Endothelial cell of umbilical vein (primary cell): ENCODE data around the gene ADRM1. TPM values are rescaled to one million over a fixed set of nuclear protein-coding genes. Genes with fewer than 3 reads are reported as not detected.

Source experiments
- BruUV-seq: library from RNA; stranded (reverse); fragments of 400-500 nt; replicated peaks from 2 replicates; lab custom pipeline; 2021; lab: Mats Ljungman, UMichigan
- CTCF ChIA-PET: fragments of 300-600, 350-600 bp; sonication (Branson Sonifier 250); formaldehyde crosslinking; loops from one replicate; lab custom pipeline; 2021; ENCODE audit warnings: antibody characterized with exemption, inconsistent platforms; lab: Charles Lee
- POLR2A ChIA-PET: fragments of 300-600, 350-600 bp; sonication (Branson Sonifier 250); formaldehyde crosslinking; loops from one replicate; lab custom pipeline; 2021; ENCODE audit warnings: antibody characterized with exemption, inconsistent platforms; lab: Charles Lee
- DNase-seq: peaks from one replicate; pipeline ENCODE4 v3.0.0-alpha.2; 2011; ENCODE audit warnings: low read depth, low spot score
- FAIRE-seq: peaks from 2 replicates; lab custom pipeline; 2011; peaks lifted over from hg19 to GRCh38; lab: Jason Lieb, UNC
- H2AFZ ChIP-seq: 2 replicates; pipeline ENCODE4 v1.6.0; 2012; ENCODE audit warnings: low read depth, low read length, control low read depth, inconsistent platforms
- H3K27ac ChIP-seq: 2 replicates; pipeline ENCODE4 v1.5.1; 2011; ENCODE audit warnings: low read depth, mild to moderate bottlenecking, control low read depth, low read length, moderate library complexity; ENCODE audit not compliant: insufficient read depth
- H3K27me3 ChIP-seq, 2 experiments: 2 replicates each; pipeline versions ENCODE4 v1.6.0 to v1.6.1; 2011; ENCODE audit warnings: low read length in 2 of 2, mixed read lengths in 1 of 2; ENCODE audit not compliant: control insufficient read depth in 2 of 2, insufficient read depth in 2 of 2
- H3K36me3 ChIP-seq, 2 experiments: 2 replicates in 1 of 2; 3 replicates in 1 of 2; pipeline ENCODE4 v1.5.1; 2011; ENCODE audit warnings: low read length in 2 of 2, mild to moderate bottlenecking in 1 of 2, moderate library complexity in 1 of 2; ENCODE audit not compliant: control insufficient read depth in 2 of 2, insufficient read depth in 2 of 2; ENCODE audit errors: extremely low read depth in 1 of 2
- H3K4me1 ChIP-seq: 3 replicates; pipeline ENCODE4 v1.5.1; 2011; ENCODE audit warnings: mild to moderate bottlenecking, low read length; ENCODE audit not compliant: control insufficient read depth, insufficient read depth; ENCODE audit errors: extremely low read depth
- H3K4me2 ChIP-seq: 2 replicates; pipeline ENCODE4 v1.6.1; 2011; ENCODE audit warnings: low read length, control low read depth, mixed read lengths; ENCODE audit not compliant: insufficient read depth
- H3K4me3 ChIP-seq, 3 experiments: fragments of 200-600 bp in 1 of 3; sonication (generic), shearing (Covaris generic) in 1 of 3; replicated peaks in 1 of 3; 2 replicates each; pipeline ENCODE4 v1.5.1; 2011 to 2016; ENCODE audit warnings: control low read depth in 3 of 3, low read length in 3 of 3, mild to moderate bottlenecking in 2 of 3, inconsistent platforms in 1 of 3, low read depth in 1 of 3, moderate library complexity in 1 of 3; ENCODE audit not compliant: insufficient read depth in 1 of 3
- H3K79me2 ChIP-seq: 2 replicates; pipeline ENCODE4 v1.6.0; 2012; ENCODE audit warnings: low read length, inconsistent platforms; ENCODE audit not compliant: control insufficient read depth, insufficient read depth
- H3K9ac ChIP-seq: replicated peaks from 2 replicates; pipeline ENCODE3; 2011; ENCODE audit warnings: low read length, control low read depth; ENCODE audit not compliant: insufficient read depth; ENCODE audit errors: extremely low read depth
- H3K9me1 ChIP-seq: replicated peaks from 3 replicates; pipeline ENCODE4 v1.6.0; 2011; ENCODE audit warnings: mild to moderate bottlenecking, low read length; ENCODE audit not compliant: control insufficient read depth, insufficient read depth; ENCODE audit errors: extremely low read depth
- H3K9me3 ChIP-seq: replicated peaks from 2 replicates; pipeline ENCODE4 v1.5.1; 2012; ENCODE audit warnings: low read length, inconsistent platforms; ENCODE audit not compliant: control insufficient read depth, insufficient read depth
- H4K20me1 ChIP-seq: replicated peaks from 2 replicates; pipeline ENCODE3; 2011; ENCODE audit warnings: mild to moderate bottlenecking, low read length; ENCODE audit not compliant: control insufficient read depth, insufficient read depth; ENCODE audit errors: extremely low read depth
- CTCF ChIP-seq, 2 donors: IDR thresholded peaks; 1 replicate in 1 of 2; 2 replicates in 1 of 2; pipeline ENCODE4 v1.5.1; 2011; ENCODE audit warnings: low read length in 2 of 2, mild to moderate bottlenecking in 2 of 2, moderate library complexity in 2 of 2, control low read depth in 1 of 2, inconsistent platforms in 1 of 2, low read depth in 1 of 2; ENCODE audit not compliant: insufficient read depth in 1 of 2; ENCODE audit errors: extremely low read depth in 1 of 2
- EZH2 ChIP-seq: IDR thresholded peaks from 2 replicates; pipeline ENCODE4 v1.6.1; 2012; ENCODE audit warnings: borderline replicate concordance, low read depth, mild to moderate bottlenecking, moderate library complexity, low read length, inconsistent platforms; ENCODE audit not compliant: severe bottlenecking
- FOS ChIP-seq: IDR thresholded peaks from 2 replicates; pipeline ENCODE4 v1.6.1; 2011; ENCODE audit warnings: mild to moderate bottlenecking, low read length, moderate library complexity, borderline replicate concordance; ENCODE audit not compliant: insufficient read depth
- GATA2 ChIP-seq: IDR thresholded peaks from 2 replicates; pipeline ENCODE4 v1.7.0; 2011; ENCODE audit warnings: low read depth, mild to moderate bottlenecking, moderate library complexity, mixed read lengths, low read length; ENCODE audit not compliant: insufficient read length, insufficient read depth
- JUN ChIP-seq: IDR thresholded peaks from 2 replicates; pipeline ENCODE4 v1.6.1; 2011; ENCODE audit warnings: borderline replicate concordance, low read depth; ENCODE audit not compliant: insufficient read length, insufficient read depth
- MAX ChIP-seq: IDR thresholded peaks from 2 replicates; pipeline ENCODE4 v1.6.1; 2011; ENCODE audit not compliant: insufficient read depth, insufficient read length
- MYC ChIP-seq: IDR thresholded peaks from one replicate; pipeline ENCODE4 v1.6.1; 2011; ENCODE audit warnings: mild to moderate bottlenecking, low read depth, low read length
- POLR2A ChIP-seq: IDR thresholded peaks from 2 replicates; pipeline ENCODE4 v1.6.1; 2012; ENCODE audit warnings: low read depth, mild to moderate bottlenecking, control low read depth, low read length
- POLR2AphosphoS5 ChIP-seq: IDR thresholded peaks from 2 replicates; pipeline ENCODE4 v1.6.1; 2012; ENCODE audit warnings: low read depth, mild to moderate bottlenecking, control low read depth, low read length, moderate library complexity; ENCODE audit not compliant: insufficient read depth
- dilution Hi-C: fragments of 300-500 bp; cut with MboI; formaldehyde crosslinking; loops from one replicate; pipeline ENCODE4 v1.15.0; 2019; ENCODE audit warnings: low sequenced_read_pairs; ENCODE audit not compliant: extremely low pct_ligation_motif_present
- intact Hi-C: fragments of 100-400 bp; cut with micrococcal nuclease; formaldehyde crosslinking; loops from one replicate; pipeline ENCODE4 v1.10.0; 2022
- polyA plus RNA-seq, 4 experiments: library from polyadenylated mRNA; depleted of rRNA in 3 of 4; stranded (reverse) in 3 of 4; unstranded in 1 of 4; fragments of >200 nt; gene quantifications; 2 replicates each; pipeline versions ENCODE4 v1.2.1 to v1.2.3, GENCODE V29; 2011 to 2012; ENCODE audit warnings: missing spikeins in 1 of 4
- total RNA-seq: library from RNA; stranded (reverse); gene quantifications from 2 replicates; pipeline ENCODE4 v1.2.3, GENCODE V29; 2021

The ADRM1 gene
- total and polyA plus RNA-seq, 2 donors (not counting 3 experiments of a cell fraction or from before 2014, with no cell fraction given): 154 to 179 TPM

DNA sequence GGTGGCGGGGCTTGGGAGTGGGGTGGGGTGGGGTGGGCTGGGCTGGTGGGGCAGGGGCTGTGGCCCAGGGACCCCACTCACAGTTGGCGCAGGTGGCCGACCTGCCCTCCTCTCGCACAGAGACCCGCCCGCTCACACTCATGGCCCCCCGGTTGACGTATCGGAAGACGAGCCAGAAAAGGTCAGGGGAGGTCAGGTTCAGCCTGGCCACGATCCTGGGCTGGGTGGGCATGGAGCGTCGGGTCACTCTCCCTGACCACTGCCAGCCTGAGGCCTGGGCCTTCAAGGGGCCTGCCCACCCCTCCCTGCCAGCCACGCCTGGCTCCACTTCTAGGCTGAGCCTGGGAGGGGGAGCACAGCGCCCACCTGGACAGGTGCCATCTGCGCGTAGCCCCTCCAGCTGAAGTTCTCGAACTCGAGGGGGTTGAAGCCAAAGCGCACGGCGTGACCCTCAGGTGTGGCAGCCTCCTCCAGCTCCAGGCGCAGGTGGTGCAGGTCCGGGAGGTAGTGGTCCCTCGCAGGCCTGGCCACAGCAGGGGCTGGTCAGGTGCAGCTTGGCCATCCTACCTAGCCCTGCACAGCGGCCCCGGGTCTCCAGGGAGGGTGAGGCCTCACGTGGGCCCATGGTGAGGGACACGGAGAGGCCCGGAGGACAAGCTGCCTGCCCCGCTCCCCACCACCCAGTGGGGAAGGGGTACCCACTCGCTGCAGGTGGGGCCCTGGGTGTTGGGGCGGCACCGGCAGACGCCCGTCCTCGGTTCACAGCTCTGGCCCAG lies 31.2 kb downstream of the ADRM1 start:
- FAIRE-seq (no peak), DNase-seq (no peak)
- dilution Hi-C loops: no loop called here
- ChIA-PET POLR2A (no interaction called here), CTCF (no interaction called here)
- Histone ChIP-seq H3K9me3 (no peaks in the 10 kb centered on the region), H2AFZ (no peak overlapping the region), H3K27me3 (no peaks in the 10 kb centered on the region), H3K27ac (no peak overlapping the region), H3K4me1 (no peaks in the 10 kb centered on the region), H3K9ac (no peak overlapping the region), H4K20me1 (no peaks in the 10 kb centered on the region), H3K9me1 (no peaks in the 10 kb centered on the region), H3K79me2 (no peaks in the 10 kb centered on the region), H3K4me2 (no peak overlapping the region), H3K4me3 (no peak overlapping the region), H3K36me3 (peaks cover 7 to 63% of the 10 kb centered on the region in 2 experiments)
- no TSS peak for BruUV-seq
- intact Hi-C loops: no loop called here
- no peak for TF ChIP-seq JUN
- no peak for TF ChIP-seq POLR2AphosphoS5
- TF ChIP-seq CTCF (IDR thresholded peaks at IDR 0.05; ENCODE audit: extremely low read depth in 1 of 2, insufficient read depth in 1 of 2, low read depth in 1 of 2, low read length in 2 of 2): no peak
- no peak for TF ChIP-seq GATA2
- TF ChIP-seq EZH2: no peak
- TF ChIP-seq FOS: no peak
- no peak for TF ChIP-seq MAX
- TF ChIP-seq MYC: no peak
- TF ChIP-seq POLR2A: no peak
